Measurements from ENCODE around the gene TTC39A.

The TTC39A gene

DNA sequence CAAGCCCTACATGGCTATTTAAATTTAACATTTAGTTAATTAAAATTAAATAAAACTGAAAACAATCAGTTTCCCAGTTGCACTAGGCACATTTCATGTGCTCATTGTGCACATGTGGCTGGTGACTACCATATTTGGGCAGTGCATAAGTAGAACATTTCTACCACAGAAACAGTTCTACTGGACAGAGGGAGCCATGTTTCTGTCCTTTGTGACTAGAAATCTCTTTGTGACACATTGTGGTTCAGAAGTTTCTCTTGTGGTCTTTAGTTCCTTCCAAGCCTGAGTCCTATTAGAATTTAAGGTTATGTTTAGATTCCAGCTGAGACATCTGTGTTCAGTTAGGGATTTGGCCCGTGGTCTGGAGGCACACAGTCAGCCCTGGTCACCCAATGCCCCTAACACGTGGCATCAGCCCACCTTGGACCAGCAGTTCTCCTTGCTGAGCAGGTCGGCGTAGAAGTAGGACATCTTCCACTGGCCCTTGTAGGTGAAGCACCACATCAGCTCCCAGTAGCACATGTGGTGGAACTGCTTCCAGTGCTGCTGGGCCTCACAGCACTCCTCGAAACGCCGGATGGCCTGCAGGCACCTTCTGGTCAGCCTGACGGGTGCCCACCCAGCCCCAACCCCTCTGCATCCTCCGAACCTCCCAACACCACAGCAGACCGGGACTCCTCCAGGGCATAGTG lies 29.1 kb downstream of the TTC39A start:
- TF ChIP-seq, protein P1, sequence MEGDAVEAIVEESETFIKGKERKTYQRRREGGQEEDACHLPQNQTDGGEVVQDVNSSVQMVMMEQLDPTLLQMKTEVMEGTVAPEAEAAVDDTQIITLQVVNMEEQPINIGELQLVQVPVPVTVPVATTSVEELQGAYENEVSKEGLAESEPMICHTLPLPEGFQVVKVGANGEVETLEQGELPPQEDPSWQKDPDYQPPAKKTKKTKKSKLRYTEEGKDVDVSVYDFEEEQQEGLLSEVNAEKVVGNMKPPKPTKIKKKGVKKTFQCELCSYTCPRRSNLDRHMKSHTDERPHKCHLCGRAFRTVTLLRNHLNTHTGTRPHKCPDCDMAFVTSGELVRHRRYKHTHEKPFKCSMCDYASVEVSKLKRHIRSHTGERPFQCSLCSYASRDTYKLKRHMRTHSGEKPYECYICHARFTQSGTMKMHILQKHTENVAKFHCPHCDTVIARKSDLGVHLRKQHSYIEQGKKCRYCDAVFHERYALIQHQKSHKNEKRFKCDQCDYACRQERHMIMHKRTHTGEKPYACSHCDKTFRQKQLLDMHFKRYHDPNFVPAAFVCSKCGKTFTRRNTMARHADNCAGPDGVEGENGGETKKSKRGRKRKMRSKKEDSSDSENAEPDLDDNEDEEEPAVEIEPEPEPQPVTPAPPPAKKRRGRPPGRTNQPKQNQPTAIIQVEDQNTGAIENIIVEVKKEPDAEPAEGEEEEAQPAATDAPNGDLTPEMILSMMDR (IDR thresholded peaks at IDR 0.05) = no peak
- Mint-ChIP-seq H3K4me3 (no peak overlapping the region), H3K4me1 (peaks cover 34% of the 10 kb centered on the region), H3K27ac (no peak overlapping the region), H3K9me3 (no peaks in the 10 kb centered on the region), H3K27me3 (ENCODE audit: low read depth, poor library complexity) (peaks cover 4% of the 10 kb centered on the region), H3K36me3 (ENCODE audit: low read depth) (no peaks in the 10 kb centered on the region)
- DNase-seq = no peak

DNA sequence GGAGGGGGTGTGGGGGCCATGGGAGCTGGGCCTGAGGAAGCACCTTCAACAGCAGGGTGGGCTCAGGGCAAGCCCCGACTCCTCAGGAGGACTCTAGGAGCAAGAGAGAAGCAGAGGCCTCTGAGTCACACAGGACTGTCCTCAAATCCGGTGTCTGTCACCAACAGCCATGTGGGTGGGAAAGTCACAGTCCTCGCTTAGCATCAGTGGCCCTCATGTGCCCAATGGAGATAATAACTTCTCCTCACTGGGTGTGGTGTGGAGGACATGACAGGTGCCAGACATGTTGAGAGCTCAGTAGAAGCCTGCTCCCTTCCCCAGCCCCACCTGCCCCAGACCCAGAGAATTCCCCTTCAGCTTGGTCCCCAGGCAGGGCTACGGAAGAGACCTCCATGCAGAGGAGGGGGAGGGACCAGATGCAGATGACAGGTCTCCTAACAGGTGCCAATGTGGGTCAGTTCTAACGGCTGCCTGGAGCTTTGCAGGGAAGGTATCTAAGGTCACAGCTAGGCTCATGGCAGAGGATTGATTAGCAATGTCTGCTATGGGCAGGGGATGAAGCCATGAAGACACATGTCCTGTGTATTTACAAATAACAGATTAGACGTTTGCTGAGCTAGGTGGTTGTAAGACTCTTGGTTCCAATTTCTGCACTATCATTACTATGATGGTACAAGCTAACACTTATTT lies 30.2 kb downstream of the TTC39A start:
- TF ChIP-seq, protein P1 (IDR thresholded peaks at IDR 0.05) = no peak
- Mint-ChIP-seq H3K27ac (no peak overlapping the region), H3K9me3 (no peaks in the 10 kb centered on the region), H3K27me3 (ENCODE audit: low read depth, poor library complexity) (peaks cover 4% of the 10 kb centered on the region), H3K4me1 (peaks cover 31% of the 10 kb centered on the region), H3K4me3 (no peak overlapping the region), H3K36me3 (ENCODE audit: low read depth) (no peaks in the 10 kb centered on the region)
- DNase-seq = no peak

DNA sequence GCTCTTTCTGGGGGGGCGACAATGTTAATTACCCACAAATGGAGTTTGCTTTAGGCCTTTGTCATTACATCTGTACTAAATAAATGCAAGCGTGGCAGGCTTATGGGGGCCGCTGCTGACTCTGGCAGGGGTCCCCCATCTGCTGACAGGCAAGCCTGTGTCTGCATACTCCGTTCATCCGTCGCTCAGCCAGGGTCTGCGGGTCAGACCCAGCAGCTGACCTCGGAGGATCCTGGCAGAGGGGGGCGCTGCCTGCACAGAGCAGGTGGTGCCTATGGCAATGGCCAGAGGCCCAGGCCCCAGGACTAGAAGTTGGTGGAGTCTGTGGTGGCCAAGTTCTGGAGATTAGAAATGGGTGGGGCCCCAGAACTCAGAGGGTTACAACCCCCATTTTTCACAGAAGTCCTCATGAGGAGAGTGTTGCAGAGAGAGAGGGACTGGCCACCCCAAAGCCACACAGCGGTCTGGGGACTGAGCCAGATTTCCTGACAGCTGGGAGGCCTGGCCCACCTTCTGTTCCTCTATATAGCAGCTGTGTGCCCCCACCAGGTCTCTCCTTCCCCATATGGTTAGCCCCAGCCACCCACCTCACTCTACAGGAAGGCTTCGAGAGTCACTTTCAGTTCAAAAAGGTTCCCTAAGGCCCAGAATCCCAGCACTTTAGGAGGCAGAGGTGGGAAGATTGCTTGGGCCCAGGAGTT lies 31.0 kb downstream of the TTC39A start:
- H3K9me3 Mint-ChIP-seq = no peaks in the 10 kb centered on the region

DNA sequence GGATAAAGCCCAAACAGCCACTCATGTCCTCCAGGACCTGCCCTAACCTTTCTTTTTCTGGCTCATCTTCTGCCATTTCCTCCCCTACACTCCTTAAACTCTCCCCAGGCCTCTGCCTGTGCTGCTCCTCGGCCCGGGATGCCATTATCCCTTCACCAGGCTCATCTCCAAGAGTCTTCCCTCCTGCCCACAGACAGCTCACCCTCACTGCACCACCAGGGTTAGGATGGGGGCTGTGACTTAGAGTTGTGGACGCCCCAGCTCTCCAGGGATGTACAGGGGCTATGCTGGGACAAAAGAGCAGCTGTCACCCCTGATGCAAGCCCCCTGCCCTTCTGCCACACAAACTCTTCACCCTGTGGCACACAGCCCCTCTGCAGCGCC lies 32.0 kb downstream of the TTC39A start:
- H3K4me3 Mint-ChIP-seq = no peak overlapping the region
- no peaks in the 10 kb centered on the region for H3K9me3 Mint-ChIP-seq
- peaks cover 4% of the 10 kb centered on the region for H3K27me3 Mint-ChIP-seq (ENCODE audit: low read depth, poor library complexity)
- no peak for DNase-seq
- H3K36me3 Mint-ChIP-seq (ENCODE audit: low read depth) = no peaks in the 10 kb centered on the region
- TF ChIP-seq, protein P1 (IDR thresholded peaks at IDR 0.05) = no peak
- no peak overlapping the region for H3K27ac Mint-ChIP-seq
- H3K4me1 Mint-ChIP-seq = peaks cover 24% of the 10 kb centered on the region

More for the DNA sequence above, 31.0 kb downstream of the TTC39A start:
- TF ChIP-seq, protein P1 (IDR thresholded peaks at IDR 0.05) = no peak
- no peak overlapping the region for H3K4me3 Mint-ChIP-seq
- DNase-seq = no peak
- no peaks in the 10 kb centered on the region for H3K36me3 Mint-ChIP-seq (ENCODE audit: low read depth)
- no peak overlapping the region for H3K27ac Mint-ChIP-seq
- H3K27me3 Mint-ChIP-seq (ENCODE audit: low read depth, poor library complexity) = peaks cover 4% of the 10 kb centered on the region
- peaks cover 30% of the 10 kb centered on the region for H3K4me1 Mint-ChIP-seq

DNA sequence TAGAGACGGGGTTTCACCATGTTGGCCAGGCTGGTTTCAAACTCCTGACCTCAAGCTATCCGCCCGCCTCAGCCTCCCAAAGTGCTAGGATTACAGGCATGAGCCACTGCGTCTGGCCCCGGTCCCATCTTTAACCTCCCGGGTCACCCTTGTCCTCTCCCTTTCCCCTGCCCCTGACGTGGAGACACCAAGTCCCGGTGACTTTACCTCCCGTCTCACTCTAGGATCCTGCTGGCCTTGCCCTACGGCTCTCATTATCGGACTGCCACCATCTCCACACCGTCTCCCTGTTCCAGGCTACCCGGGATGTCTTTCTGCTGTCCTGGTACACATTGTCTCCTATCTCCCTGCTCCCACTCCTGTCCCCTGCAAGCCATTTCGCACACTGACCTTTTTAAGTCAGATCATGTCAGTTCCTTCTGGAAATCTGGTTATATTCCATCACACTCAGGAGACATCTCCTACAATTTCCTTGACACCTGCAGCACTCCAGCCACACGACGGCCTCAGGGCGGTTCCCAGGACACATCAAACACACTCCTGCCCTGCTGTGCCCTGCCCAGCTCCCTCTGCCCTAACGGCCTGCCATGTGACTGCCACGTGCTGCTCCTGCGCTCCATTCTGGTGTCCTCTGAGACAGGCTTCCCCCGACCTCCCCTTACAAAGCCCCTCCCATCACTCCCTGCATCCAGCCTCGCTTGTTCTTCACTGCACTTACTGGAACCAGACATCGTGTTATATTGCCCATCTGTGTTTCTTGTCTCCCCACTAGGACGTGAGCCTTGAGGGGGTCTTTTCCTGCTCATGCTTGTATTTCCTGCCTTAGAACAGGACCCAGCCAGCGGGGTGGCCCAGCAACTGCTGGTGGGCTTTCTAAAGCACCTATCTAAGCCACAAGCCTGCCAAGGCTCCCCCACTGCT lies 32.7 kb downstream of the TTC39A start:
- DNase-seq = no peak
- Mint-ChIP-seq H3K27me3 (ENCODE audit: low read depth, poor library complexity) (peaks cover 4% of the 10 kb centered on the region), H3K9me3 (no peaks in the 10 kb centered on the region), H3K4me1 (peaks cover 24% of the 10 kb centered on the region), H3K36me3 (ENCODE audit: low read depth) (no peaks in the 10 kb centered on the region), H3K27ac (no peak overlapping the region), H3K4me3 (peak overlapping the region; percentile 7)
- TF ChIP-seq, protein P1 (IDR thresholded peaks at IDR 0.05) = no peak

Data from nephron progenitor cell (in vitro differentiated cells).